RWPE1 (cell line): Measurements from ENCODE around the gene IL32.

Source experiments
- CTCF ChIA-PET: fragments of 350-600 bp; sonication (Branson Sonifier 250); formaldehyde crosslinking; extraction: SDS; loops from one replicate; lab custom pipeline; 2021; lab: Yijun Ruan, JAX
- POLR2A ChIA-PET: fragments of 400-600 bp; formaldehyde crosslinking; extraction: SDS; loops from one replicate; lab custom pipeline; 2020; ENCODE audit warnings: antibody characterized with exemption; ENCODE audit not compliant: low non-redundant PET; lab: Yijun Ruan, JAX
- DNase-seq: peaks from one replicate; pipeline ENCODE4 v3.0.0; 2012; ENCODE audit warnings: low spot score
- H3K27ac ChIP-seq: fragments of 450-650 bp; 2 replicates; pipeline ENCODE4 v1.5.1; 2017
- CTCF ChIP-seq: fragments of 450-650 bp; conservative IDR thresholded peaks from 2 replicates; pipeline ENCODE4 v1.5.1; 2017; ENCODE audit warnings: low read depth, mild to moderate bottlenecking

The IL32 gene

GRCh38 chr16:3042376-3042775 lies 23.1 kb upstream of the IL32 start:
- CTCF ChIA-PET, result interaction anchor here (0.7 to 1.4 kb wide), 3 partner anchors 9 to 17 kb away, joined by 3 to 5 read pairs (median 5); no protein-coding TSS in a partner anchor
- POLR2A ChIA-PET, result no interaction called here
- TF ChIP-seq CTCF, result no peak
- DNase-seq, result no peak
- no peak overlapping the region for H3K27ac ChIP-seq

- DNase-seq, result no peak
- ChIA-PET POLR2A (no interaction called here), CTCF (interaction anchor here (0.7 to 2.3 kb wide), 2 partner anchors 13 to 36 kb away, joined by 3 to 12 read pairs; no protein-coding TSS in a partner anchor)
- H3K27ac ChIP-seq, result no peak overlapping the region
- no peak for TF ChIP-seq CTCF
Observed at GRCh38 chr16:3044708-3045107, 20.7 kb upstream of the IL32 start.

- ChIA-PET CTCF (interaction anchor here (0.6 to 2.3 kb wide), 2 partner anchors 14 to 65 kb away, joined by 8 to 12 read pairs; no protein-coding TSS in a partner anchor), POLR2A (no interaction called here)
- TF ChIP-seq CTCF, result no peak
- no peak within 1 kb of the TSS for H3K27ac ChIP-seq
- DNase-seq, result no peak
Observed at GRCh38 chr16:3045758-3046640, 19.4 kb upstream of the IL32 start, which contains the start of gene MMP25. MMP25 (plus strand) TSS chr16:3046561; CDS start chr16:3046918, 357 bp downstream.

- no peak for TF ChIP-seq CTCF
- POLR2A ChIA-PET, result interaction anchor here (0.8 kb wide), 1 partner anchor 10 kb away, joined by 3 read pairs; no protein-coding TSS in a partner anchor
Observed at GRCh38 chr16:3046641-3047386, 18.6 kb upstream of the IL32 start.

DNA sequence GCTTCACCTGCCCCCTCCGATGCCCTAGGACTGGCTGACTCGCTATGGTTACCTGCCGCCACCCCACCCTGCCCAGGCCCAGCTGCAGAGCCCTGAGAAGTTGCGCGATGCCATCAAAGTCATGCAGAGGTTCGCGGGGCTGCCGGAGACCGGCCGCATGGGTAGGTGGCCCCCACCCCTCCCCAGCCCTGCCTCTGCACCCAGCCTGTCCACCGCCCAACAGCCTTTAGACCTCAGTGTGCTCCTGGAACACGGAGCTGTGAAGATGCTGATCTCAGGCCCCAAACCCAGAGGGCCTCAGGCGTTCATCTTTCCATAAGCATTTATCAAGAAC lies 18.1 kb upstream of the IL32 start:
- no peak for TF ChIP-seq CTCF

More at GRCh38 chr16:3046641-3047386, 18.6 kb upstream of the IL32 start:
- DNase-seq, result no peak
- CTCF ChIA-PET, result interaction anchor here (0.9 to 2.8 kb wide), 2 partner anchors 12 to 15 kb away, joined by 4 to 22 read pairs; no protein-coding TSS in a partner anchor
- H3K27ac ChIP-seq, result no peak overlapping the region

DNA sequence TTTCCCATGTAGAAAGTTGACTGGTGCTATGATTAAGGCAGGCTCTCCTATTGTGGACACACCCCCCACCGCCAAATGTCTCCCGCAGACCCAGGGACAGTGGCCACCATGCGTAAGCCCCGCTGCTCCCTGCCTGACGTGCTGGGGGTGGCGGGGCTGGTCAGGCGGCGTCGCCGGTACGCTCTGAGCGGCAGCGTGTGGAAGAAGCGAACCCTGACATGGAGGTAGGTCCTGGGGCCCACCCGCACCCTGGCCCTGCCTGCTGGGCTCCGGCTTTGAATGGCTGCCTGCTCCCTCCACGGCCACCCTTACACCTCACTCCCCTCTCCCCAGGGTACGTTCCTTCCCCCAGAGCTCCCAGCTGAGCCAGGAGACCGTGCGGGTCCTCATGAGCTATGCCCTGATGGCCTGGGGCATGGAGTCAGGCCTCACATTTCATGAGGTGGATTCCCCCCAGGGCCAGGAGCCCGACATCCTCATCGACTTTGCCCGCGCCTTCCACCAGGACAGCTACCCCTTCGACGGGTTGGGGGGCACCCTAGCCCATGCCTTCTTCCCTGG lies 15.4 kb upstream of the IL32 start:
- no peak overlapping the region for H3K27ac ChIP-seq
- ChIA-PET POLR2A (interaction anchor here (0.6 kb wide), 1 partner anchor 47 kb away, joined by 4 read pairs; no protein-coding TSS in a partner anchor), CTCF (no interaction called here)
- no peak for TF ChIP-seq CTCF
- no peak for DNase-seq

More for the DNA sequence above, 18.1 kb upstream of the IL32 start:
- no peak for DNase-seq
- ChIA-PET POLR2A (interaction anchor here (0.8 kb wide), 1 partner anchor 9 kb away, joined by 3 read pairs; no protein-coding TSS in a partner anchor), CTCF (interaction anchor here (0.9 to 2.8 kb wide), 2 partner anchors 12 to 16 kb away, joined by 4 to 22 read pairs; no protein-coding TSS in a partner anchor)
- no peak overlapping the region for H3K27ac ChIP-seq
